Liver (tissue), 3 donors: Measurements from ENCODE around the gene C12orf76.

ENCODE experiments used
- CTCF ChIP-seq: fragments of 150-350 bp; IDR thresholded peaks from 2 replicates; pipeline ENCODE4 v1.5.1; 2017; ENCODE audit warnings: improper control_type of control experiment, low read depth, low read length; ENCODE audit not compliant: missing input control
- FOXA1 ChIP-seq: IDR thresholded peaks from 2 replicates; pipeline ENCODE4 v1.6.1; 2016; ENCODE audit warnings: antibody characterized with exemption
- GABPA ChIP-seq, 2 donors: IDR thresholded peaks in 1 of 2; conservative IDR thresholded peaks in 1 of 2; 2 replicates each; pipeline ENCODE4 v1.6.1; 2016; ENCODE audit warnings: antibody characterized with exemption in 2 of 2, mild to moderate bottlenecking in 1 of 2, moderate library complexity in 1 of 2
- HNF4G ChIP-seq: IDR thresholded peaks from 2 replicates; pipeline ENCODE4 v1.6.1; 2016; ENCODE audit warnings: antibody characterized with exemption
- RAD21 ChIP-seq, 2 donors: IDR thresholded peaks; 2 replicates each; pipeline ENCODE4 v1.6.1; 2016; ENCODE audit warnings: antibody characterized with exemption in 2 of 2, mild to moderate bottlenecking in 2 of 2
- REST ChIP-seq: IDR thresholded peaks from 2 replicates; pipeline ENCODE4 v1.6.1; 2016; ENCODE audit warnings: antibody characterized with exemption, mild to moderate bottlenecking
- TAF1 ChIP-seq: conservative IDR thresholded peaks from 2 replicates; pipeline ENCODE4 v1.6.1; 2016; ENCODE audit warnings: antibody characterized with exemption, mild to moderate bottlenecking
- YY1 ChIP-seq: IDR thresholded peaks from 2 replicates; pipeline ENCODE4 v1.6.1; 2016; ENCODE audit warnings: antibody characterized with exemption, mild to moderate bottlenecking
- donor health status: healthy.
- donor health status: healthy.

- TF ChIP-seq CTCF (no peak), GABPA (IDR thresholded peaks at IDR 0.05 in 1 of 2, conservative IDR thresholded peaks at IDR 0.05 in 1 of 2) (no peak), HNF4G (no peak), FOXA1 (no peak), YY1 (no peak), RAD21 (IDR thresholded peaks at IDR 0.05) (no peak), TAF1 (no peak), REST (no peak)
Observed at GRCh38 chr12:110007881-110008280, 40.4 kb downstream of the C12orf76 start.
